ENCODE results near the gene PLAGL2.

GRCh38 chr20:32226391-32226790 lies 18.8 kb upstream of the PLAGL2 start:
- no peak for TF ChIP-seq CTCF (IDR thresholded peaks at IDR 0.05)
- TF ChIP-seq EZH2 (IDR thresholded peaks at IDR 0.05): no peak
- no peak for TF ChIP-seq EZH2phosphoT487 (IDR thresholded peaks at IDR 0.05)
